K562 (cell line): ENCODE results near the gene TGFB2. TPM values are rescaled to one million over a fixed set of nuclear protein-coding genes. Genes with fewer than 3 reads are reported as not detected.

Experiments
- ARHGAP35 ChIP-seq: fragments of 450-650 bp; IDR thresholded peaks from 2 replicates; pipeline ENCODE4 v1.6.1; 2018; ENCODE audit not compliant: partially characterized antibody
- BCL6 ChIP-seq: fragments of 250-450 bp; sonication (Bioruptor Pico); IDR thresholded peaks from 2 replicates; pipeline ENCODE4 v1.4.0; 2020
- CBFA2T3 ChIP-seq: fragments of 450-650 bp; IDR thresholded peaks from 2 replicates; pipeline ENCODE4 v1.6.1; 2017
- DEAF1 ChIP-seq: fragments of 450-650 bp; formaldehyde crosslinking; IDR thresholded peaks from 2 replicates; pipeline ENCODE4 v1.4.0; 2020; ENCODE audit warnings: mild to moderate bottlenecking, moderate library complexity
- DLX4 ChIP-seq: fragments of 250-450 bp; sonication (Bioruptor Pico); IDR thresholded peaks from 2 replicates; pipeline ENCODE4 v1.6.1; 2021; ENCODE audit warnings: mild to moderate bottlenecking
- EP300 ChIP-seq: IDR thresholded peaks from 2 replicates; pipeline ENCODE4 v1.6.1; 2012; ENCODE audit warnings: low read length, improper control_type of control experiment
- ETS2 ChIP-seq: IDR thresholded peaks from 2 replicates; pipeline ENCODE4 v1.6.1; 2016; ENCODE audit warnings: borderline replicate concordance, missing genetic modification characterization, mild to moderate bottlenecking, moderate library complexity, missing compliant biosample characterization; ENCODE audit not compliant: poor library complexity, severe bottlenecking
- HOXB6 ChIP-seq: fragments of 250-450 bp; sonication (Bioruptor Pico); IDR thresholded peaks from 2 replicates; pipeline ENCODE4 v1.5.1; 2022; ENCODE audit warnings: mild to moderate bottlenecking, borderline replicate concordance
- MTA2 ChIP-seq: fragments of 450-650 bp; IDR thresholded peaks from 2 replicates; pipeline ENCODE4 v1.6.1; 2016; ENCODE audit warnings: low read depth
- NBN ChIP-seq: fragments of 450-650 bp; IDR thresholded peaks from 2 replicates; pipeline ENCODE4 v1.6.1; 2016; ENCODE audit warnings: low read depth, mild to moderate bottlenecking
- PTRF ChIP-seq: fragments of 450-650 bp; IDR thresholded peaks from 2 replicates; pipeline ENCODE4 v1.6.1; 2016; ENCODE audit warnings: mild to moderate bottlenecking, missing genetic modification characterization, missing compliant biosample characterization
- RFX7 ChIP-seq: fragments of 250-450 bp; sonication (Bioruptor Pico); IDR thresholded peaks from 2 replicates; pipeline ENCODE4 v1.5.1; 2021; ENCODE audit warnings: mild to moderate bottlenecking
- SAFB2 ChIP-seq: fragments of 200-400 bp; formaldehyde crosslinking; IDR thresholded peaks from 2 replicates; pipeline ENCODE4 v1.6.1; 2018; ENCODE audit warnings: borderline replicate concordance, low read length, low read depth, moderate library complexity; ENCODE audit not compliant: severe bottlenecking
- TARDBP ChIP-seq: fragments of 450-650 bp; IDR thresholded peaks from 2 replicates; pipeline ENCODE4 v1.6.1; 2016
- TEAD4 ChIP-seq, 2 experiments: sonication (generic) in 1 of 2; formaldehyde crosslinking in 1 of 2; IDR thresholded peaks; 2 replicates each; pipeline versions ENCODE4 v1.6.1 to v1.8.0; 2012 to 2022; ENCODE audit warnings: borderline replicate concordance in 1 of 2, inconsistent platforms in 1 of 2, low read length in 1 of 2, mild to moderate bottlenecking in 1 of 2, missing genetic modification reagents in 1 of 2
- XRCC5 ChIP-seq: fragments of 200-400 bp; formaldehyde crosslinking; IDR thresholded peaks from 2 replicates; pipeline ENCODE4 v1.6.1; 2017; ENCODE audit warnings: low read depth, mild to moderate bottlenecking, low read length
- ZNF165 ChIP-seq: fragments of 250-450 bp; sonication (Bioruptor Pico); IDR thresholded peaks from 2 replicates; pipeline ENCODE4 v1.4.0; 2020; ENCODE audit warnings: borderline replicate concordance
- ZNF175 ChIP-seq: fragments of 200-800 bp; sonication (Bioruptor generic); IDR thresholded peaks from 2 replicates; pipeline ENCODE4 v1.6.1; 2016; ENCODE audit warnings: low read depth, mild to moderate bottlenecking, missing genetic modification characterization, missing compliant biosample characterization
- ZNF408 ChIP-seq: fragments of 250-450 bp; sonication (Bioruptor Pico); IDR thresholded peaks from 2 replicates; pipeline ENCODE4 v1.4.0; 2020; ENCODE audit warnings: low read depth, mild to moderate bottlenecking, moderate library complexity
- ZNF444 ChIP-seq: fragments of 250-450 bp; sonication (Bioruptor Pico); IDR thresholded peaks from 2 replicates; pipeline ENCODE4 v1.4.0; 2020; ENCODE audit warnings: mild to moderate bottlenecking, moderate library complexity
- ZNF507 ChIP-seq: conservative IDR thresholded peaks from 2 replicates; pipeline ENCODE4 v1.6.1; 2017; ENCODE audit warnings: missing genetic modification characterization, missing compliant biosample characterization
- ZNF561 ChIP-seq: fragments of 450-650 bp; formaldehyde crosslinking; conservative IDR thresholded peaks from 2 replicates; pipeline ENCODE4 v1.4.0; 2020; ENCODE audit warnings: mild to moderate bottlenecking, moderate library complexity
- polyA plus RNA-seq, 8 experiments: library from polyadenylated mRNA; depleted of rRNA in 4 of 8; stranded (reverse) in 5 of 8; unstranded in 3 of 8; fragments of >200 nt; fragmentation: Nextera tagmentation in 2 of 8; fragmentation: Illumina TruSeq in 1 of 8; extraction: Ambion mirVana in 2 of 8; extraction: Trizol in 1 of 8; gene quantifications; 2 replicates each; pipeline versions ENCODE4 v1.2.1 to v1.2.3, GENCODE V29; 2011 to 2014; ENCODE audit warnings: inconsistent platforms in 1 of 8, missing spikeins in 1 of 8
- total RNA-seq, 7 experiments: library from RNA; depleted of rRNA in 6 of 7; stranded (reverse); fragments of >200 nt in 6 of 7; fragmentation: Illumina TruSeq in 2 of 7; extraction: Trizol in 2 of 7; gene quantifications; 2 replicates each; pipeline versions ENCODE4 v1.2.1 to v1.2.3, GENCODE V29; 2011 to 2021; ENCODE audit warnings: low replicate concordance in 1 of 7
- TF ChIP-seq, protein P1 (sequence below): fragments of 450-650 bp; IDR thresholded peaks from 2 replicates; pipeline ENCODE4 v1.6.1; 2016
- TF ChIP-seq, protein P2 (sequence below): fragments of 250-450 bp; sonication (Bioruptor Pico); IDR thresholded peaks from 2 replicates; pipeline ENCODE4 v1.8.0; 2021; ENCODE audit warnings: moderate library complexity, mild to moderate bottlenecking, inconsistent platforms

Gene TGFB2
- total and polyA plus RNA-seq, 9 of the 15 experiments (the other 6 are each of a cell fraction or from before 2014, with no cell fraction given): 0.03 to 0.41 (median 0.11) TPM; not detected in 3

DNA sequence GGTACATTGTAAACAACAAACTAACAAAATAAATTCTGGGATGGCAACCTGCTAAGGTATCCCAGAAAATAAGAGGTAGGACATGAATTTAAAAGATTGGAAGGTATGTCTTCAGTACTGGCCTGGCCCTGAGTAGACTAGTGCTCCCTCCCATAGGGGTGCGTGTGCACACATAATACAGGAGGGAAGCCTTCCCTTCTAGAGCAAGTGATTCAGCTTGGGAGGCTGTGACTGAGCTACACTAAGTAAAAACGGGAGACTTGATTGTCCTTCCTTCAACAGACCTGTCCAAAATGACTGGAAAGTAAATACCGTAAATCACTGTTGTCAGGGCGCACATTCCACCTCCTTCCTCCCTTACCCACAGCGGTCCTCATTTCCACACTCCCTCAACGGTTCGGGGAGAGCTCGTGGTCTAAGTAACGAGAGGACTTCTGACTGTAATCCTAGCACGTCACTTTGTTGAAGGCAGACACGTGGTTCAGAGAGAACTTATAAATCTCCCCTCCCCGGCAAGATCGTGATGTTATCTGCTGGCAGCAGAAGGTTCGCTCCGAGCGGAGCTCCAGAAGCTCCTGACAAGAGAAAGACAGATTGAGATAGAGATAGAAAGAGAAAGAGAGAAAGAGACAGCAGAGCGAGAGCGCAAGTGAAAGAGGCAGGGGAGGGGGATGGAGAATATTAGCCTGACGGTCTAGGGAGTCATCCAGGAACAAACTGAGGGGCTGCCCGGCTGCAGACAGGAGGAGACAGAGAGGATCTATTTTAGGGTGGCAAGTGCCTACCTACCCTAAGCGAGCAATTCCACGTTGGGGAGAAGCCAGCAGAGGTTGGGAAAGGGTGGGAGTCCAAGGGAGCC lies at the start of gene TGFB2 (continued):
- TF ChIP-seq HOXB6 (CRISPR knock-in tag) (no peak), ZNF561 (CRISPR knock-in tag) (no peak), MTA2 (peak; percentile 61), CBFA2T3 (peak; percentile 82), BCL6 (CRISPR knock-in tag) (no peak), TARDBP (no peak), ZNF408 (no peak), PTRF (no peak), TEAD4 (IDR thresholded peaks at IDR 0.05; ENCODE audit: low read length) (peak; percentile 49), TEAD4 (CRISPR knock-in tag; IDR thresholded peaks at IDR 0.05; ENCODE audit: borderline replicate concordance) (no peak), NBN (peak; percentile 26; the same call in 1 of the 2 replicates), ETS2 (tag) (no peak), DLX4 (CRISPR knock-in tag) (no peak), ZNF165 (CRISPR knock-in tag) (no peak), RFX7 (CRISPR knock-in tag) (no peak), DEAF1 (no peak), ARHGAP35 (peak; percentile 36), ZNF175 (no peak), EP300 (peak; percentile 17; the same call in 1 of the 2 replicates), SAFB2 (no peak), ZNF507 (no peak), XRCC5 (no peak), ZNF444 (CRISPR knock-in tag) (no peak)
- TF ChIP-seq, protein P1, sequence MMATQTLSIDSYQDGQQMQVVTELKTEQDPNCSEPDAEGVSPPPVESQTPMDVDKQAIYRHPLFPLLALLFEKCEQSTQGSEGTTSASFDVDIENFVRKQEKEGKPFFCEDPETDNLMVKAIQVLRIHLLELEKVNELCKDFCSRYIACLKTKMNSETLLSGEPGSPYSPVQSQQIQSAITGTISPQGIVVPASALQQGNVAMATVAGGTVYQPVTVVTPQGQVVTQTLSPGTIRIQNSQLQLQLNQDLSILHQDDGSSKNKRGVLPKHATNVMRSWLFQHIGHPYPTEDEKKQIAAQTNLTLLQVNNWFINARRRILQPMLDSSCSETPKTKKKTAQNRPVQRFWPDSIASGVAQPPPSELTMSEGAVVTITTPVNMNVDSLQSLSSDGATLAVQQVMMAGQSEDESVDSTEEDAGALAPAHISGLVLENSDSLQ: peak; percentile 93
- TF ChIP-seq, protein P2, sequence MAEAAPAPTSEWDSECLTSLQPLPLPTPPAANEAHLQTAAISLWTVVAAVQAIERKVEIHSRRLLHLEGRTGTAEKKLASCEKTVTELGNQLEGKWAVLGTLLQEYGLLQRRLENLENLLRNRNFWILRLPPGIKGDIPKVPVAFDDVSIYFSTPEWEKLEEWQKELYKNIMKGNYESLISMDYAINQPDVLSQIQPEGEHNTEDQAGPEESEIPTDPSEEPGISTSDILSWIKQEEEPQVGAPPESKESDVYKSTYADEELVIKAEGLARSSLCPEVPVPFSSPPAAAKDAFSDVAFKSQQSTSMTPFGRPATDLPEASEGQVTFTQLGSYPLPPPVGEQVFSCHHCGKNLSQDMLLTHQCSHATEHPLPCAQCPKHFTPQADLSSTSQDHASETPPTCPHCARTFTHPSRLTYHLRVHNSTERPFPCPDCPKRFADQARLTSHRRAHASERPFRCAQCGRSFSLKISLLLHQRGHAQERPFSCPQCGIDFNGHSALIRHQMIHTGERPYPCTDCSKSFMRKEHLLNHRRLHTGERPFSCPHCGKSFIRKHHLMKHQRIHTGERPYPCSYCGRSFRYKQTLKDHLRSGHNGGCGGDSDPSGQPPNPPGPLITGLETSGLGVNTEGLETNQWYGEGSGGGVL: no peak
